Upper lobe of left lung (tissue), 4 donors: ENCODE results near the gene GARNL3.

Experiments
- CTCF ChIP-seq, 6 experiments: fragments of 450-650 bp in 4 of 6; fragments of 200-600 bp in 2 of 6; sonication (generic) in 2 of 6; IDR thresholded peaks; one replicate each; pipeline ENCODE4 v1.5.1; 2016 to 2019; ENCODE audit warnings: antibody characterized with exemption in 6 of 6
- POLR2A ChIP-seq, 4 donors: fragments of 450-650 bp; IDR thresholded peaks; one replicate each; pipeline ENCODE4 v1.5.1; 2016 to 2017; ENCODE audit warnings: antibody characterized with exemption in 4 of 4, mild to moderate bottlenecking in 2 of 4
- POLR2AphosphoS5 ChIP-seq, 2 donors: sonication (generic); formaldehyde crosslinking; IDR thresholded peaks; one replicate each; pipeline ENCODE4 v1.5.1; 2017; ENCODE audit warnings: antibody characterized with exemption in 2 of 2

GRCh38 chr9:127223810-127224177 lies 40.8 kb upstream of the GARNL3 start:
- no peak for TF ChIP-seq CTCF (IDR thresholded peaks at IDR 0.05)
- TF ChIP-seq POLR2A (IDR thresholded peaks at IDR 0.05), result no peak
- TF ChIP-seq POLR2AphosphoS5 (IDR thresholded peaks at IDR 0.05), result no peak
